Uterus (tissue), 4 donors: ENCODE measurements around the gene KLF13. TPM values are rescaled to one million over a fixed set of nuclear protein-coding genes. Genes with fewer than 3 reads are reported as not detected.

Experiments used
- DNase-seq, 2 donors: peaks; one replicate each; pipeline ENCODE4 v3.0.0-alpha.2; 2019 to 2020
- H3K27ac ChIP-seq, 2 donors: fragments of 200-600 bp; sonication (generic); 1 replicate in 1 of 2; 2 replicates in 1 of 2; pipeline ENCODE4 v1.5.1; 2016 to 2018
- H3K27me3 ChIP-seq, 2 donors: fragments of 200-600 bp; sonication (generic); one replicate each; pipeline ENCODE4 v1.5.1; 2018 to 2019; ENCODE audit warnings: control low read depth in 1 of 2
- H3K36me3 ChIP-seq, 2 donors: fragments of 200-600 bp; sonication (generic); one replicate each; pipeline ENCODE4 v1.5.1; 2019; ENCODE audit warnings: control low read depth in 1 of 2
- H3K4me1 ChIP-seq, 2 donors: fragments of 200-600 bp; sonication (generic); one replicate each; pipeline ENCODE4 v1.5.1; 2018 to 2019; ENCODE audit warnings: control low read depth in 1 of 2
- H3K4me3 ChIP-seq, 2 donors: fragments of 200-600 bp; sonication (generic); 1 replicate in 1 of 2; 2 replicates in 1 of 2; pipeline ENCODE4 v1.5.1; 2018 to 2019; ENCODE audit warnings: mild to moderate bottlenecking in 1 of 2
- H3K9me3 ChIP-seq, 2 donors: fragments of 200-600 bp; sonication (generic); one replicate each; pipeline ENCODE4 v1.5.1; 2019; ENCODE audit warnings: control low read depth in 1 of 2
- POLR2A ChIP-seq, 2 donors: fragments of 450-650 bp; IDR thresholded peaks; one replicate each; pipeline ENCODE4 v1.6.1; 2016; ENCODE audit warnings: antibody characterized with exemption in 2 of 2, mild to moderate bottlenecking in 1 of 2, moderate library complexity in 1 of 2
- intact Hi-C: fragments of 100-400 bp; cut with DNase I; formaldehyde crosslinking; loops from one replicate; pipeline ENCODE4 v1.15.1; 2023; ENCODE audit warnings: low total_unique reads
- total RNA-seq, 4 donors: library from RNA; depleted of rRNA in 3 of 4; stranded (reverse); fragments of >200 nt in 3 of 4; gene quantifications; one replicate each; pipeline versions ENCODE4 v1.1.0 to v1.2.4, GENCODE V29; 2014 to 2023
- TF ChIP-seq, protein P1 (sequence below), 4 experiments: fragments of 200-600 bp in 2 of 4; fragments of 450-650 bp in 2 of 4; sonication (generic) in 2 of 4; IDR thresholded peaks; one replicate each; pipeline ENCODE4 v1.5.1; 2016 to 2019; ENCODE audit warnings: antibody characterized with exemption in 4 of 4, mild to moderate bottlenecking in 2 of 4, moderate library complexity in 1 of 4
- donor health status: DM: yes; HTN: yes; CAD: no.

The KLF13 gene
- total RNA-seq, 4 donors from 2014 or later, result 20.2 to 58.8 (median 25.7) TPM

DNA sequence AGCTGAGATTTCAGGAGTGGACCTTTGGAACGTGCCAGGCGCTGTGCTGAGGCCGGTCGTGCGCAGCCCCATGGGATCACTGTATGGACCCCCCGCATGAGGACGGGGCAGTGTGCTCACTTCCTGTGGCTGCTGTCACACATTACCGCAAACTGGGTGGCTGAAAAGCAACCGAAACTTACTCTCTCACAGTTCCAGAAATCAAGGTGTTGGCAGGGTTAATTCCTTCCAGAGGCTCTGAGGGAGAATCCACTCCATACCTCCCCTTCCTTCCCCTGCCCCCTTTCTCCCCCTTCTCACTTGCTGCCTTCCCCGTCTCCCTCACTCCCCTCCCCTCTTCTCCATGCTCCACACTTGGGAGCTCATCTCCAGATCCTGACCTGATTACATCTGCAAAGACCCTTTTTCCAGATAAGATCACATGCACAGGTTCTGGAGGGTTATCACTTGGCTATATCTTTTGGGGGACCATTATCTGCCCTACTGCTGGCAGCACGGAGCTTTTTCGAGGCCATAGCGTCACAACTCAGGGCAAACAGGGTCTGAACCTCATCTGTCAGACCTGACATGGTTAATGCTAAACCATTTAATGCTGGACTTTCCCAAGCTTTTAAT is 41.2 kb downstream of the KLF13 start:
- H3K4me3 ChIP-seq, result no peak overlapping the region
- H3K27me3 ChIP-seq, result no peaks in the 10 kb centered on the region
- TF ChIP-seq POLR2A (IDR thresholded peaks at IDR 0.05), result no peak
- TF ChIP-seq, protein P1, sequence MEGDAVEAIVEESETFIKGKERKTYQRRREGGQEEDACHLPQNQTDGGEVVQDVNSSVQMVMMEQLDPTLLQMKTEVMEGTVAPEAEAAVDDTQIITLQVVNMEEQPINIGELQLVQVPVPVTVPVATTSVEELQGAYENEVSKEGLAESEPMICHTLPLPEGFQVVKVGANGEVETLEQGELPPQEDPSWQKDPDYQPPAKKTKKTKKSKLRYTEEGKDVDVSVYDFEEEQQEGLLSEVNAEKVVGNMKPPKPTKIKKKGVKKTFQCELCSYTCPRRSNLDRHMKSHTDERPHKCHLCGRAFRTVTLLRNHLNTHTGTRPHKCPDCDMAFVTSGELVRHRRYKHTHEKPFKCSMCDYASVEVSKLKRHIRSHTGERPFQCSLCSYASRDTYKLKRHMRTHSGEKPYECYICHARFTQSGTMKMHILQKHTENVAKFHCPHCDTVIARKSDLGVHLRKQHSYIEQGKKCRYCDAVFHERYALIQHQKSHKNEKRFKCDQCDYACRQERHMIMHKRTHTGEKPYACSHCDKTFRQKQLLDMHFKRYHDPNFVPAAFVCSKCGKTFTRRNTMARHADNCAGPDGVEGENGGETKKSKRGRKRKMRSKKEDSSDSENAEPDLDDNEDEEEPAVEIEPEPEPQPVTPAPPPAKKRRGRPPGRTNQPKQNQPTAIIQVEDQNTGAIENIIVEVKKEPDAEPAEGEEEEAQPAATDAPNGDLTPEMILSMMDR (IDR thresholded peaks at IDR 0.05), result no peak
- no peaks in the 10 kb centered on the region for H3K9me3 ChIP-seq
- H3K27ac ChIP-seq, result peak overlapping the region; percentile 75 to 82
- H3K4me1 ChIP-seq, result peaks cover 0 to 16% of the 10 kb centered on the region in 2 donors
- intact Hi-C loops, result no loop called here
- no peaks in the 10 kb centered on the region for H3K36me3 ChIP-seq
- DNase-seq, result no peak

DNA sequence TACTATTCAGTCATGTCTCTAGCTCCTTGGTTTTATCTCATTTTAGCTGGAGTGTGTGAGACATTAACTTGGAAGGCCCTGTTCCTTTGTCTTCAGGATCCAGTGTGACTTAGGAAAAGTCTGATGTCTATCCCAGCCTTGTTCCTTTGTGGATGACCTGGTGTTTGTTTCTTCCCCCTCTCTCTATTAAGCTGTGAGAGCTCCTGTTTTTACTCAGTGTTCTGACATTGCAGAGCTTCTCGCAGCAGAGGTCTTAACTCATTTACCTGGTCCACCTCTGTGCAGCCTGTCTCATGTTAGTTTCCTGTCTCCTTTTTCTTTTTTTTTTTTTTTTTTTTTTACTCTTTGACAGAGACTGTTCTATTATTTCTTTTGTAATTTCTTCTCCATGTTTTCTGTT is 43.1 kb downstream of the KLF13 start:
- intact Hi-C loops, result no loop called here
- no peak for DNase-seq
- Histone ChIP-seq H3K9me3 (no peaks in the 10 kb centered on the region), H3K27me3 (no peaks in the 10 kb centered on the region), H3K4me1 (peaks cover 0 to 14% of the 10 kb centered on the region in 2 donors), H3K4me3 (no peak overlapping the region), H3K36me3 (no peaks in the 10 kb centered on the region), H3K27ac (peak overlapping the region; percentile 9 to 75)
- TF ChIP-seq, protein P1 (IDR thresholded peaks at IDR 0.05), result no peak
- no peak for TF ChIP-seq POLR2A (IDR thresholded peaks at IDR 0.05)

GRCh38 chr15:31371520-31372240 is 45.0 kb downstream of the KLF13 start:
- H3K27ac ChIP-seq, result peak overlapping the region in 1 of 2 donors; percentile 67

DNA sequence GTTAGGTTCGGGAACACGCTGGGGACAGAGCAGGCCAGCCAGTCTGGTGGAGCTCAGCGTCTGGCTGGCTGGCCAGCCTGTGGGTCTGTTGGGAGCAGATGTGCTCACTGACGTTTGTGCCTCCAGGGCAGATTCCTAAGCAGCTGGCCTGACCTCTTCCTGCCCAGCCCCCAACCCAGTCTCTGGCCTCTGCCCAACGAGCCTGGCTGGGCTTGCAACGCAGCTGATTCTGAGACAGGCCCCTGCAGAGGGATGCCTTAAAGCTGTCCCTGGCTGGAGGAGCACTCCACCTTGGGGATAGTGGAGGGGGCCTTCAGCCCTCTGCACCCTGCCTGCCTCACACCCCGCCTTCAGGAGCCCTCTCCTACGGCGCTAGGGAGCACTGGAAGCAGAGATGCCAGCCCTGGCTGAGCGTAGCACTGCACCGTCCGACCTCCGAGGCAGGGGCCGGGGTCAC is 46.0 kb downstream of the KLF13 start:
- Histone ChIP-seq H3K36me3 (no peaks in the 10 kb centered on the region), H3K4me3 (no peak overlapping the region), H3K27ac (peak overlapping the region in 1 of 2 donors; percentile 67), H3K9me3 (no peaks in the 10 kb centered on the region), H3K4me1 (peaks cover 0 to 6% of the 10 kb centered on the region in 2 donors), H3K27me3 (no peaks in the 10 kb centered on the region)
- peak; percentile 55 to 67 for DNase-seq
- TF ChIP-seq, protein P1 (IDR thresholded peaks at IDR 0.05), result no peak
- no peak for TF ChIP-seq POLR2A (IDR thresholded peaks at IDR 0.05)
- intact Hi-C loops, result no loop called here

More at GRCh38 chr15:31371520-31372240, 45.0 kb downstream of the KLF13 start:
- Histone ChIP-seq H3K36me3 (no peaks in the 10 kb centered on the region), H3K27me3 (no peaks in the 10 kb centered on the region), H3K4me1 (peaks cover 0 to 6% of the 10 kb centered on the region in 2 donors), H3K4me3 (no peak overlapping the region), H3K9me3 (no peaks in the 10 kb centered on the region)
- intact Hi-C loops, result no loop called here
- TF ChIP-seq POLR2A (IDR thresholded peaks at IDR 0.05), result no peak
- TF ChIP-seq, protein P1 (IDR thresholded peaks at IDR 0.05), result no peak
- no peak for DNase-seq
